ENCODE measurements around the gene C16orf87. TPM values are rescaled to one million over a fixed set of nuclear protein-coding genes. Genes with fewer than 3 reads are reported as not detected.

Gene C16orf87
- total RNA-seq, 4 donors from 2014 or later, result 2.6 to 6.8 (median 5.1) TPM

- no peak for TF ChIP-seq CTCF (IDR thresholded peaks at IDR 0.05; ENCODE audit: low read depth)
Measured at GRCh38 chr16:46848768-46849764, 18.1 kb upstream of the C16orf87 start.

- TF ChIP-seq CTCF (IDR thresholded peaks at IDR 0.05; ENCODE audit: low read depth), result no peak
Measured at GRCh38 chr16:46845952-46846351, 15.0 kb upstream of the C16orf87 start.

GRCh38 chr16:46844771-46845170 lies 13.8 kb upstream of the C16orf87 start:
- no peak for TF ChIP-seq CTCF (IDR thresholded peaks at IDR 0.05; ENCODE audit: low read depth)

GRCh38 chr16:46843898-46844642 lies 13.1 kb upstream of the C16orf87 start:
- no peak for TF ChIP-seq CTCF (IDR thresholded peaks at IDR 0.05; ENCODE audit: low read depth)

- TF ChIP-seq CTCF (IDR thresholded peaks at IDR 0.05; ENCODE audit: low read depth), result no peak
Measured at GRCh38 chr16:46842192-46842895, 11.4 kb upstream of the C16orf87 start.

- TF ChIP-seq CTCF (IDR thresholded peaks at IDR 0.05; ENCODE audit: low read depth), result no peak
Measured at GRCh38 chr16:46839986-46840443, 9.0 kb upstream of the C16orf87 start.

Measured in subcutaneous adipose tissue (tissue), 4 donors.